K562 (cell line): Measurements from ENCODE around the gene DACT1.

Source experiments
- CBFB ChIP-seq: sonication (generic); formaldehyde crosslinking; IDR thresholded peaks from 2 replicates; pipeline ENCODE4 v1.4.0; 2020; ENCODE audit warnings: mild to moderate bottlenecking, missing genetic modification reagents
- SIN3A ChIP-seq, 2 experiments: fragments of 150-350 bp in 1 of 2; IDR thresholded peaks; 2 replicates each; pipeline ENCODE4 v1.6.1; 2011 to 2016; ENCODE audit warnings: borderline replicate concordance in 2 of 2, low read depth in 2 of 2, low read length in 2 of 2, mild to moderate bottlenecking in 2 of 2, moderate library complexity in 2 of 2; ENCODE audit not compliant: control insufficient read depth in 1 of 2
- ZNF24 ChIP-seq: fragments of 450-650 bp; IDR thresholded peaks from 2 replicates; pipeline ENCODE4 v1.6.1; 2016

DNA sequence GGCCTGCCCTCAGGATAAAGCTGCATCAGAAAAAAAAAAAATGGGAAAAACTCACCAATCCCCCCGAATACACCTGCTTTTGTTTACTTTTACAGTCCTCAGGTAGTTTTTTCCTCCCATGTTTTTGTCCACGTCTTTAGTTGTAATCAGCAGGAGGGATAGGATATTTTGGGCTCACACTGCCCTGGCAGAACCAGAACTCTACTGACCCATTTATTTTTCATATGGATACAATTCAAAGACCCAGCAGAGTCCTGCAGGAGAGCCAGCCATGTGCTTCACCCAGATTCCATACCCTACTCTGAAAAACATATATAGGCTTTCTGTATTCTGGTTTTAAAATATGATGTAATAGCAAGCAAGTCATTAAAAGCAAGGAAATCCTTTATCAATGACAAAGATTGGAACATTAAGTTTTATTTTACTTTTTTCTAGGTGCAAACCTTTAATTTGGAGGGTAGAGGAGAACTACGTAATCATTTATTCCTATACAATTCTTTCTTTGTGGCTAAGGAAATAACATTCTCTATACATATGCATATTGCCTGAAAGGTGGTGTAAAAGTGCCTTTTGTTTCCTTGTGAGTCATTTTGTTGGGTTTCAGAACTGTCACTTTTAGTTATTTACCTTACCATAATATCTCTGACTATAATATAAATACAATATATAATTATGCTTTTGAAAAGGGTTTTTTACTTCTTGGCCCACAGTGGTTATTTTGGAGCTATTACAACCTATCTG, 19.1 kb downstream of the DACT1 start:
- TF ChIP-seq SIN3A (IDR thresholded peaks at IDR 0.05; ENCODE audit: borderline replicate concordance in 2 of 2, control insufficient read depth in 1 of 2, low read depth in 2 of 2, low read length in 2 of 2) = no peak
- TF ChIP-seq ZNF24 = no peak
- no peak for TF ChIP-seq CBFB
